ENCODE results near the gene IMP4. TPM values are rescaled to one million over a fixed set of nuclear protein-coding genes. Genes with fewer than 3 reads are reported as not detected.

The IMP4 gene
- total and polyA plus RNA-seq, 2 experiments from 2014 or later, result 87.8 to 147 TPM

DNA sequence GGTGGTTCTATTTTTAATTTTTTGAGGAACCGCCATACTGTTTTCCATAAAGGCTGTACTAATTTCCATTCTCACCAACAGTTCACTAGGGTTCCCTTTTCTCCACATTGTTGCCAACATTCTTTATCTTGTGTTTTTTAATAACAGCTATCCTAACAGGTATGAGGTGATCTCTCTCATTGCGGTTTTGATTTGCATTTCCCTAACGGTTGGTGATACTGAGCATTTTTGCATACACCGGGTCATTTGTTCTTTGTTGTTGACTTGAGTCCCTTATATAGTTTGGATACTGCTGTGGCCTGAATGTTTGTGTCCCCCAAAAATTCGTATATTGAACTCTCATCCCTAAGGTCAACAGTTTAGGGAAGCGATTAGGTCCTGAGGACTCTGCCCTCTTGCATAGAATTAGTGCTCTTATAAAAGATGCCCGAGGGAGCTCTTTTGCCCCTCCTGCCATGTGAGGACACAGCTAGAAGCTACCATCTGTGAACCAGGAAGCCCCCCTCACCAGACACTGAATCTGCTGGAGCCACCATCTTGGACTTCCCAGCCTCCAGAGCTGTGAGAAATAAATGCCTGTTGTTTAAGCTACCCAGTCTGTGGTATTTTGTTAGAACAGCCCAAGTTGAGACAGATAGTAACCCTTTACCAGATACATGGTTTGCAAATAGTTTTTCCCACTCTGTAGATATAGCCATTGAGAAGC is 4.7 kb downstream of the IMP4 start:
- Histone ChIP-seq H3K27ac (ENCODE audit: low read depth) (no peak overlapping the region), H2AFZ (no peak overlapping the region), H3K4me1 (ENCODE audit: insufficient read depth) (no peaks in the 10 kb centered on the region), H3K27me3 (ENCODE audit: insufficient read depth) (no peaks in the 10 kb centered on the region), H3K4me3 (no peak overlapping the region), H3F3A (replicated peaks; ENCODE audit: low read depth) (0 out of 2 replicates have a peak, but pooled peaks cover 3% of the 10 kb centered on the region), H3K36me3 (ENCODE audit: insufficient read depth) (peaks cover 25% of the 10 kb centered on the region), H4K20me1 (replicated peaks; ENCODE audit: insufficient read depth) (peaks cover 8% of the 10 kb centered on the region), H3K4me2 (no peak overlapping the region), H3K9me2 (ENCODE audit: insufficient read depth) (no peaks in the 10 kb centered on the region), H3K79me2 (replicated peaks; ENCODE audit: insufficient read depth) (peaks cover 21% of the 10 kb centered on the region)
- Mint-ChIP-seq H3K27ac (no peak overlapping the region), H3K4me3 (no peak overlapping the region), H3K36me3 (ENCODE audit: low read depth) (peaks cover 54% of the 10 kb centered on the region), H3K27me3 (ENCODE audit: insufficient read depth, low read depth, poor library complexity) (peaks cover 14% of the 10 kb centered on the region), H3K9me3 (no peaks in the 10 kb centered on the region), H3K4me1 (peaks cover 9% of the 10 kb centered on the region)
- DNase-seq (ENCODE audit: low spot score) (no peak), ATAC-seq (no peak)
- no peak for TF ChIP-seq CREB1 (CRISPR knock-in tag; IDR thresholded peaks at IDR 0.05; ENCODE audit: low read depth)
- TF ChIP-seq JUNB (IDR thresholded peaks at IDR 0.05; ENCODE audit: unreplicated experiment), result no peak
- no peak for TF ChIP-seq EZH2phosphoT487 (IDR thresholded peaks at IDR 0.05; ENCODE audit: unreplicated experiment)
- no peak for TF ChIP-seq STAT1 (IDR thresholded peaks at IDR 0.05; ENCODE audit: unreplicated experiment)
- TF ChIP-seq, protein P1, sequence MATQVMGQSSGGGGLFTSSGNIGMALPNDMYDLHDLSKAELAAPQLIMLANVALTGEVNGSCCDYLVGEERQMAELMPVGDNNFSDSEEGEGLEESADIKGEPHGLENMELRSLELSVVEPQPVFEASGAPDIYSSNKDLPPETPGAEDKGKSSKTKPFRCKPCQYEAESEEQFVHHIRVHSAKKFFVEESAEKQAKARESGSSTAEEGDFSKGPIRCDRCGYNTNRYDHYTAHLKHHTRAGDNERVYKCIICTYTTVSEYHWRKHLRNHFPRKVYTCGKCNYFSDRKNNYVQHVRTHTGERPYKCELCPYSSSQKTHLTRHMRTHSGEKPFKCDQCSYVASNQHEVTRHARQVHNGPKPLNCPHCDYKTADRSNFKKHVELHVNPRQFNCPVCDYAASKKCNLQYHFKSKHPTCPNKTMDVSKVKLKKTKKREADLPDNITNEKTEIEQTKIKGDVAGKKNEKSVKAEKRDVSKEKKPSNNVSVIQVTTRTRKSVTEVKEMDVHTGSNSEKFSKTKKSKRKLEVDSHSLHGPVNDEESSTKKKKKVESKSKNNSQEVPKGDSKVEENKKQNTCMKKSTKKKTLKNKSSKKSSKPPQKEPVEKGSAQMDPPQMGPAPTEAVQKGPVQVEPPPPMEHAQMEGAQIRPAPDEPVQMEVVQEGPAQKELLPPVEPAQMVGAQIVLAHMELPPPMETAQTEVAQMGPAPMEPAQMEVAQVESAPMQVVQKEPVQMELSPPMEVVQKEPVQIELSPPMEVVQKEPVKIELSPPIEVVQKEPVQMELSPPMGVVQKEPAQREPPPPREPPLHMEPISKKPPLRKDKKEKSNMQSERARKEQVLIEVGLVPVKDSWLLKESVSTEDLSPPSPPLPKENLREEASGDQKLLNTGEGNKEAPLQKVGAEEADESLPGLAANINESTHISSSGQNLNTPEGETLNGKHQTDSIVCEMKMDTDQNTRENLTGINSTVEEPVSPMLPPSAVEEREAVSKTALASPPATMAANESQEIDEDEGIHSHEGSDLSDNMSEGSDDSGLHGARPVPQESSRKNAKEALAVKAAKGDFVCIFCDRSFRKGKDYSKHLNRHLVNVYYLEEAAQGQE (IDR thresholded peaks at IDR 0.05; ENCODE audit: unreplicated experiment), result no peak
- TF ChIP-seq POLR2AphosphoS5 (IDR thresholded peaks at IDR 0.05; ENCODE audit: low read depth), result no peak
- TF ChIP-seq ZNF331 (CRISPR knock-in tag; IDR thresholded peaks at IDR 0.05; ENCODE audit: low read depth), result no peak
- TF ChIP-seq ZNF114 (CRISPR knock-in tag; IDR thresholded peaks at IDR 0.05), result no peak
- TF ChIP-seq, protein P2, sequence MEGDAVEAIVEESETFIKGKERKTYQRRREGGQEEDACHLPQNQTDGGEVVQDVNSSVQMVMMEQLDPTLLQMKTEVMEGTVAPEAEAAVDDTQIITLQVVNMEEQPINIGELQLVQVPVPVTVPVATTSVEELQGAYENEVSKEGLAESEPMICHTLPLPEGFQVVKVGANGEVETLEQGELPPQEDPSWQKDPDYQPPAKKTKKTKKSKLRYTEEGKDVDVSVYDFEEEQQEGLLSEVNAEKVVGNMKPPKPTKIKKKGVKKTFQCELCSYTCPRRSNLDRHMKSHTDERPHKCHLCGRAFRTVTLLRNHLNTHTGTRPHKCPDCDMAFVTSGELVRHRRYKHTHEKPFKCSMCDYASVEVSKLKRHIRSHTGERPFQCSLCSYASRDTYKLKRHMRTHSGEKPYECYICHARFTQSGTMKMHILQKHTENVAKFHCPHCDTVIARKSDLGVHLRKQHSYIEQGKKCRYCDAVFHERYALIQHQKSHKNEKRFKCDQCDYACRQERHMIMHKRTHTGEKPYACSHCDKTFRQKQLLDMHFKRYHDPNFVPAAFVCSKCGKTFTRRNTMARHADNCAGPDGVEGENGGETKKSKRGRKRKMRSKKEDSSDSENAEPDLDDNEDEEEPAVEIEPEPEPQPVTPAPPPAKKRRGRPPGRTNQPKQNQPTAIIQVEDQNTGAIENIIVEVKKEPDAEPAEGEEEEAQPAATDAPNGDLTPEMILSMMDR (conservative IDR thresholded peaks at IDR 0.05; ENCODE audit: low read depth in 2 of 2), result no peak
- TF ChIP-seq EZH2 (IDR thresholded peaks at IDR 0.05; ENCODE audit: low read depth, unreplicated experiment), result no peak
- TF ChIP-seq NANOG (IDR thresholded peaks at IDR 0.05; ENCODE audit: borderline replicate concordance), result no peak
- TF ChIP-seq, protein P3, sequence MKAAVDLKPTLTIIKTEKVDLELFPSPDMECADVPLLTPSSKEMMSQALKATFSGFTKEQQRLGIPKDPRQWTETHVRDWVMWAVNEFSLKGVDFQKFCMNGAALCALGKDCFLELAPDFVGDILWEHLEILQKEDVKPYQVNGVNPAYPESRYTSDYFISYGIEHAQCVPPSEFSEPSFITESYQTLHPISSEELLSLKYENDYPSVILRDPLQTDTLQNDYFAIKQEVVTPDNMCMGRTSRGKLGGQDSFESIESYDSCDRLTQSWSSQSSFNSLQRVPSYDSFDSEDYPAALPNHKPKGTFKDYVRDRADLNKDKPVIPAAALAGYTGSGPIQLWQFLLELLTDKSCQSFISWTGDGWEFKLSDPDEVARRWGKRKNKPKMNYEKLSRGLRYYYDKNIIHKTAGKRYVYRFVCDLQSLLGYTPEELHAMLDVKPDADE (IDR thresholded peaks at IDR 0.05), result no peak
- TF ChIP-seq, protein P4, sequence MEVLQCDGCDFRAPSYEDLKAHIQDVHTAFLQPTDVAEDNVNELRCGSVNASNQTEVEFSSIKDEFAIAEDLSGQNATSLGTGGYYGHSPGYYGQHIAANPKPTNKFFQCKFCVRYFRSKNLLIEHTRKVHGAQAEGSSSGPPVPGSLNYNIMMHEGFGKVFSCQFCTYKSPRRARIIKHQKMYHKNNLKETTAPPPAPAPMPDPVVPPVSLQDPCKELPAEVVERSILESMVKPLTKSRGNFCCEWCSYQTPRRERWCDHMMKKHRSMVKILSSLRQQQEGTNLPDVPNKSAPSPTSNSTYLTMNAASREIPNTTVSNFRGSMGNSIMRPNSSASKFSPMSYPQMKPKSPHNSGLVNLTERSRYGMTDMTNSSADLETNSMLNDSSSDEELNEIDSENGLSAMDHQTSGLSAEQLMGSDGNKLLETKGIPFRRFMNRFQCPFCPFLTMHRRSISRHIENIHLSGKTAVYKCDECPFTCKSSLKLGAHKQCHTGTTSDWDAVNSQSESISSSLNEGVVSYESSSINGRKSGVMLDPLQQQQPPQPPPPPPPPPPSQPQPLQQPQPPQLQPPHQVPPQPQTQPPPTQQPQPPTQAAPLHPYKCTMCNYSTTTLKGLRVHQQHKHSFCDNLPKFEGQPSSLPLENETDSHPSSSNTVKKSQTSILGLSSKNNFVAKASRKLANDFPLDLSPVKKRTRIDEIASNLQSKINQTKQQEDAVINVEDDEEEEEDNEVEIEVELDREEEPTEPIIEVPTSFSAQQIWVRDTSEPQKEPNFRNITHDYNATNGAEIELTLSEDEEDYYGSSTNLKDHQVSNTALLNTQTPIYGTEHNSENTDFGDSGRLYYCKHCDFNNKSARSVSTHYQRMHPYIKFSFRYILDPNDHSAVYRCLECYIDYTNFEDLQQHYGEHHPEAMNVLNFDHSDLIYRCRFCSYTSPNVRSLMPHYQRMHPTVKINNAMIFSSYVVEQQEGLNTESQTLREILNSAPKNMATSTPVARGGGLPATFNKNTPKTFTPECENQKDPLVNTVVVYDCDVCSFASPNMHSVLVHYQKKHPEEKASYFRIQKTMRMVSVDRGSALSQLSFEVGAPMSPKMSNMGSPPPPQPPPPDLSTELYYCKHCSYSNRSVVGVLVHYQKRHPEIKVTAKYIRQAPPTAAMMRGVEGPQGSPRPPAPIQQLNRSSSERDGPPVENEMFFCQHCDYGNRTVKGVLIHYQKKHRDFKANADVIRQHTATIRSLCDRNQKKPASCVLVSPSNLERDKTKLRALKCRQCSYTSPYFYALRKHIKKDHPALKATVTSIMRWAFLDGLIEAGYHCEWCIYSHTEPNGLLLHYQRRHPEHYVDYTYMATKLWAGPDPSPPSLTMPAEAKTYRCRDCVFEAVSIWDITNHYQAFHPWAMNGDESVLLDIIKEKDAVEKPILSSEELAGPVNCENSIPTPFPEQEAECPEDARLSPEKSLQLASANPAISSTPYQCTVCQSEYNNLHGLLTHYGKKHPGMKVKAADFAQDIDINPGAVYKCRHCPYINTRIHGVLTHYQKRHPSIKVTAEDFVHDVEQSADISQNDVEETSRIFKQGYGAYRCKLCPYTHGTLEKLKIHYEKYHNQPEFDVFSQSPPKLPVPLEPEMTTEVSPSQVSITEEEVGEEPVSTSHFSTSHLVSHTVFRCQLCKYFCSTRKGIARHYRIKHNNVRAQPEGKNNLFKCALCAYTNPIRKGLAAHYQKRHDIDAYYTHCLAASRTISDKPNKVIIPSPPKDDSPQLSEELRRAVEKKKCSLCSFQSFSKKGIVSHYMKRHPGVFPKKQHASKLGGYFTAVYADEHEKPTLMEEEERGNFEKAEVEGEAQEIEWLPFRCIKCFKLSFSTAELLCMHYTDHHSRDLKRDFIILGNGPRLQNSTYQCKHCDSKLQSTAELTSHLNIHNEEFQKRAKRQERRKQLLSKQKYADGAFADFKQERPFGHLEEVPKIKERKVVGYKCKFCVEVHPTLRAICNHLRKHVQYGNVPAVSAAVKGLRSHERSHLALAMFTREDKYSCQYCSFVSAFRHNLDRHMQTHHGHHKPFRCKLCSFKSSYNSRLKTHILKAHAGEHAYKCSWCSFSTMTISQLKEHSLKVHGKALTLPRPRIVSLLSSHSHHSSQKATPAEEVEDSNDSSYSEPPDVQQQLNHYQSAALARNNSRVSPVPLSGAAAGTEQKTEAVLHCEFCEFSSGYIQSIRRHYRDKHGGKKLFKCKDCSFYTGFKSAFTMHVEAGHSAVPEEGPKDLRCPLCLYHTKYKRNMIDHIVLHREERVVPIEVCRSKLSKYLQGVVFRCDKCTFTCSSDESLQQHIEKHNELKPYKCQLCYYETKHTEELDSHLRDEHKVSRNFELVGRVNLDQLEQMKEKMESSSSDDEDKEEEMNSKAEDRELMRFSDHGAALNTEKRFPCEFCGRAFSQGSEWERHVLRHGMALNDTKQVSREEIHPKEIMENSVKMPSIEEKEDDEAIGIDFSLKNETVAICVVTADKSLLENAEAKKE (CRISPR knock-in tag; IDR thresholded peaks at IDR 0.05), result no peak

Measured in GM23338 (cell line).